ENCODE data around the gene SPAG17. TPM values are rescaled to one million over a fixed set of nuclear protein-coding genes. Genes with fewer than 3 reads are reported as not detected.
A peak's percentile ranks its signal among the peaks of the same experiment; 100 is the strongest.
"Not testable (repeated sequence)": the region's sequence is repeated elsewhere in the genome, so short reads cannot be mapped to it uniquely, and the experiment has no call there.

The SPAG17 gene
- total and polyA plus RNA-seq, 5 donors = 0.02 to 0.59 TPM; not detected in 3

- Histone ChIP-seq H3K27ac (ENCODE audit: low read length) (peak overlapping the region; percentile 82), H3K4me1 (ENCODE audit: control insufficient read depth, insufficient read depth, low read length) (no peaks in the 10 kb centered on the region)
- no peak for ATAC-seq
Measured at GRCh38 chr1:117930173-117930447, 254.9 kb downstream of the SPAG17 start.

GRCh38 chr1:117929343-117930172 is 255.5 kb downstream of the SPAG17 start, which contains the start of the genes GDAP2 and WDR3:
Gene GDAP2 (minus strand): TSS chr1:117929621. CDS start chr1:117920357, 9,264 bp downstream.
Gene WDR3 (plus strand): TSS chr1:117929739. CDS start chr1:117933320, 3,581 bp downstream.
- DNase-seq = peak; percentile 97 to 98 (median 98)
- H3K27ac ChIP-seq (ENCODE audit: low read length) = peak within 1 kb of the TSS; percentile 82
- peak within 1 kb of the TSS; percentile 84 for H3K4me3 ChIP-seq (ENCODE audit: low read length)
- under 1% methylated on average over 64 of the region's 64 CpGs for WGBS
- H3K4me1 ChIP-seq (ENCODE audit: control insufficient read depth, insufficient read depth, low read length) = no peaks in the 10 kb centered on the region
- H3K27me3 ChIP-seq (ENCODE audit: control insufficient read depth, insufficient read depth) = no peaks in the 10 kb centered on the region
- H3K9me3 ChIP-seq (ENCODE audit: control insufficient read depth, low read length) = no peaks in the 10 kb centered on the region
- ATAC-seq = peak; percentile 99
- intact Hi-C loops (cut with DNase I) = no loop called here

More at GRCh38 chr1:117930173-117930447, 254.9 kb downstream of the SPAG17 start:
- Histone ChIP-seq H3K4me3 (ENCODE audit: low read length) (peak overlapping the region; percentile 84), H3K9me3 (ENCODE audit: control insufficient read depth, low read length) (no peaks in the 10 kb centered on the region), H3K27me3 (ENCODE audit: control insufficient read depth, insufficient read depth) (no peaks in the 10 kb centered on the region)
- intact Hi-C loops (cut with DNase I) = no loop called here
- DNase-seq = no peak
- under 1% methylated on average over 12 of the region's 12 CpGs for WGBS

GRCh38 chr1:117928881-117929342 is 256.1 kb downstream of the SPAG17 start:
- Histone ChIP-seq H3K9me3 (ENCODE audit: control insufficient read depth, low read length) (no peaks in the 10 kb centered on the region), H3K4me3 (ENCODE audit: low read length) (peak overlapping the region; percentile 84), H3K27me3 (ENCODE audit: control insufficient read depth, insufficient read depth) (no peaks in the 10 kb centered on the region), H3K27ac (ENCODE audit: low read length) (peak overlapping the region; percentile 79), H3K4me1 (ENCODE audit: control insufficient read depth, insufficient read depth, low read length) (no peaks in the 10 kb centered on the region)
- peak; percentile 83 to 86 for ATAC-seq
- intact Hi-C loops (cut with DNase I) = no loop called here
- WGBS = under 1% methylated on average over 24 of the region's 24 CpGs
- DNase-seq = peak; percentile 57 to 76 (median 74)

GRCh38 chr1:117925981-117926380 is 259.0 kb downstream of the SPAG17 start:
- intact Hi-C loops (cut with DNase I) = no loop called here
- DNase-seq (no peak), ATAC-seq (no peak)
- Histone ChIP-seq H3K27ac (ENCODE audit: low read length) (no peak overlapping the region), H3K27me3 (ENCODE audit: control insufficient read depth, insufficient read depth) (no peaks in the 10 kb centered on the region), H3K9me3 (ENCODE audit: control insufficient read depth, low read length) (no peaks in the 10 kb centered on the region), H3K4me1 (ENCODE audit: control insufficient read depth, insufficient read depth, low read length) (no peaks in the 10 kb centered on the region), H3K4me3 (ENCODE audit: low read length) (no peak overlapping the region)
- WGBS = 79% methylated on average over 3 of the region's 3 CpGs

- H3K27ac ChIP-seq (ENCODE audit: low read length); intact Hi-C loops (cut with DNase I); ATAC-seq; H3K27me3 ChIP-seq (ENCODE audit: control insufficient read depth, insufficient read depth); DNase-seq; H3K4me1 ChIP-seq (ENCODE audit: control insufficient read depth, insufficient read depth, low read length); H3K4me3 ChIP-seq (ENCODE audit: low read length); H3K9me3 ChIP-seq (ENCODE audit: control insufficient read depth, low read length): not testable (repeated sequence)
- WGBS = 89% methylated on average over 7 of the region's 7 CpGs
Measured at GRCh38 chr1:117922717-117923116, 262.3 kb downstream of the SPAG17 start.

GRCh38 chr1:117921991-117922390 is 263.0 kb downstream of the SPAG17 start:
- Histone ChIP-seq H3K4me3 (ENCODE audit: low read length) (no peak overlapping the region), H3K27ac (ENCODE audit: low read length) (no peak overlapping the region), H3K27me3 (ENCODE audit: control insufficient read depth, insufficient read depth) (no peaks in the 10 kb centered on the region), H3K4me1 (ENCODE audit: control insufficient read depth, insufficient read depth, low read length) (no peaks in the 10 kb centered on the region), H3K9me3 (ENCODE audit: control insufficient read depth, low read length) (no peaks in the 10 kb centered on the region)
- intact Hi-C loops (cut with DNase I) = no loop called here
- ATAC-seq (no peak), DNase-seq (no peak)
- WGBS = 97% methylated on average over 2 of the region's 2 CpGs

GRCh38 chr1:117919376-117919775 is 265.7 kb downstream of the SPAG17 start:
- ATAC-seq (no peak), DNase-seq (no peak)
- H3K4me1 ChIP-seq (ENCODE audit: control insufficient read depth, insufficient read depth, low read length) = no peaks in the 10 kb centered on the region
- H3K27me3 ChIP-seq (ENCODE audit: control insufficient read depth, insufficient read depth) = no peaks in the 10 kb centered on the region
- no peaks in the 10 kb centered on the region for H3K9me3 ChIP-seq (ENCODE audit: control insufficient read depth, low read length)
- intact Hi-C loops (cut with DNase I) = no loop called here
- no peak overlapping the region for H3K27ac ChIP-seq (ENCODE audit: low read length)
- H3K4me3 ChIP-seq (ENCODE audit: low read length) = no peak overlapping the region

- Histone ChIP-seq H3K9me3 (ENCODE audit: control insufficient read depth, low read length) (no peaks in the 10 kb centered on the region), H3K4me3 (ENCODE audit: low read length) (no peak overlapping the region), H3K27me3 (ENCODE audit: control insufficient read depth, insufficient read depth) (no peaks in the 10 kb centered on the region), H3K27ac (ENCODE audit: low read length) (no peak overlapping the region), H3K4me1 (ENCODE audit: control insufficient read depth, insufficient read depth, low read length) (no peaks in the 10 kb centered on the region)
- DNase-seq (no peak), ATAC-seq (no peak)
- intact Hi-C loops (cut with DNase I) = no loop called here
Measured at GRCh38 chr1:117911051-117911450, 274.0 kb downstream of the SPAG17 start.

- WGBS = 88% methylated on average over 2 of the region's 2 CpGs
- Histone ChIP-seq H3K27ac (ENCODE audit: low read length) (no peak overlapping the region), H3K9me3 (ENCODE audit: control insufficient read depth, low read length) (no peaks in the 10 kb centered on the region), H3K27me3 (ENCODE audit: control insufficient read depth, insufficient read depth) (no peaks in the 10 kb centered on the region), H3K4me1 (ENCODE audit: control insufficient read depth, insufficient read depth, low read length) (no peaks in the 10 kb centered on the region), H3K4me3 (ENCODE audit: low read length) (no peak overlapping the region)
- DNase-seq (no peak), ATAC-seq (no peak)
- intact Hi-C loops (cut with DNase I) = no loop called here
Measured at GRCh38 chr1:117905019-117905418, 280.0 kb downstream of the SPAG17 start.

- no peak overlapping the region for H3K4me3 ChIP-seq (ENCODE audit: low read length)
- ATAC-seq (no peak), DNase-seq (no peak)
- no peaks in the 10 kb centered on the region for H3K27me3 ChIP-seq (ENCODE audit: control insufficient read depth, insufficient read depth)
- intact Hi-C loops (cut with DNase I) = no loop called here
- no peaks in the 10 kb centered on the region for H3K9me3 ChIP-seq (ENCODE audit: control insufficient read depth, low read length)
- no peaks in the 10 kb centered on the region for H3K4me1 ChIP-seq (ENCODE audit: control insufficient read depth, insufficient read depth, low read length)
- 96% methylated on average over 3 of the region's 3 CpGs for WGBS
- no peak overlapping the region for H3K27ac ChIP-seq (ENCODE audit: low read length)
Measured at GRCh38 chr1:117904485-117904884, 280.5 kb downstream of the SPAG17 start.
